T follicular helper cell (primary cell): ENCODE measurements around the gene GM2A.
"Not testable (repeated sequence)": the region's sequence is repeated elsewhere in the genome, so short reads cannot be mapped to it uniquely, and the experiment has no call there.

Source experiments
- DNase-seq: peaks from one replicate; pipeline ENCODE4 v3.0.0-alpha.2; 2020; ENCODE audit warnings: low read depth

GM2A gene

GRCh38 chr5:151254556-151254955, 1.6 kb downstream of the GM2A start:
- no peak for DNase-seq

- DNase-seq: not testable (repeated sequence)
These were observed 2.0 kb downstream of the GM2A start for GRCh38 chr5:151254990-151255389.

GRCh38 chr5:151255621-151256286, 2.8 kb downstream of the GM2A start:
- DNase-seq: no peak

GRCh38 chr5:151257731-151258181, 4.8 kb downstream of the GM2A start:
- DNase-seq: no peak

- no peak for DNase-seq
These were observed 5.2 kb downstream of the GM2A start for GRCh38 chr5:151258201-151258611.

GRCh38 chr5:151258816-151259215, 5.8 kb downstream of the GM2A start:
- no peak for DNase-seq

GRCh38 chr5:151259931-151260330, 6.9 kb downstream of the GM2A start:
- DNase-seq: no peak

GRCh38 chr5:151262532-151262931, 9.5 kb downstream of the GM2A start:
- DNase-seq: no peak

GRCh38 chr5:151264113-151264512, 11.1 kb downstream of the GM2A start:
- no peak for DNase-seq

- DNase-seq: no peak
These were observed 14.7 kb downstream of the GM2A start for GRCh38 chr5:151267491-151268260.

GRCh38 chr5:151270599-151270998, 17.6 kb downstream of the GM2A start:
- no peak for DNase-seq

- DNase-seq: no peak
These were observed 18.4 kb downstream of the GM2A start for GRCh38 chr5:151271336-151271735.

GRCh38 chr5:151274666-151275065, 21.7 kb downstream of the GM2A start:
- no peak for DNase-seq

- no peak for DNase-seq
These were observed 22.8 kb downstream of the GM2A start for GRCh38 chr5:151275803-151276202.

GRCh38 chr5:151278845-151279244, 25.9 kb downstream of the GM2A start:
- no peak for DNase-seq

GRCh38 chr5:151280443-151280842, 27.5 kb downstream of the GM2A start:
- DNase-seq: no peak

GRCh38 chr5:151281001-151281639, 28.1 kb downstream of the GM2A start:
- no peak for DNase-seq

- DNase-seq: no peak
These were observed 30.3 kb downstream of the GM2A start for GRCh38 chr5:151283120-151283825.

- DNase-seq: no peak
These were observed 31.5 kb downstream of the GM2A start for GRCh38 chr5:151284392-151284967.

- no peak for DNase-seq
These were observed 32.7 kb downstream of the GM2A start for GRCh38 chr5:151285683-151286082.

GRCh38 chr5:151286246-151286645, 33.3 kb downstream of the GM2A start:
- no peak for DNase-seq

- DNase-seq: no peak
These were observed 35.2 kb downstream of the GM2A start for GRCh38 chr5:151288180-151288579.
